Measurements from ENCODE around the gene NAGPA. TPM values are rescaled to one million over a fixed set of nuclear protein-coding genes. Genes with fewer than 3 reads are reported as not detected.

Gene NAGPA
- total RNA-seq, 1 experiment from 2014 or later, result 12.5 TPM

- Mint-ChIP-seq H3K27ac (no peak overlapping the region), H3K36me3 (no peaks in the 10 kb centered on the region), H3K27me3 (ENCODE audit: low read depth) (no peaks in the 10 kb centered on the region; the same call in 1 of the 2 replicates), H3K9me3 (no peaks in the 10 kb centered on the region), H3K4me3 (no peak overlapping the region), H3K4me1 (peaks cover 23% of the 10 kb centered on the region)
- TF ChIP-seq NFATC4 (CRISPR knock-in tag; IDR thresholded peaks at IDR 0.05) (no peak), TEAD1 (CRISPR knock-in tag; IDR thresholded peaks at IDR 0.05) (no peak), USF2 (CRISPR knock-in tag; IDR thresholded peaks at IDR 0.05) (no peak), SMAD4 (CRISPR knock-in tag; IDR thresholded peaks at IDR 0.05) (no peak), USF1 (CRISPR knock-in tag; IDR thresholded peaks at IDR 0.05) (no peak), ARID4B (CRISPR knock-in tag; IDR thresholded peaks at IDR 0.05; ENCODE audit: borderline replicate concordance) (no peak), MYBL2 (CRISPR knock-in tag; IDR thresholded peaks at IDR 0.05) (no peak), E2F5 (CRISPR knock-in tag; IDR thresholded peaks at IDR 0.05) (no peak), TP53 (CRISPR knock-in tag; IDR thresholded peaks at IDR 0.05) (no peak), MLX (CRISPR knock-in tag; IDR thresholded peaks at IDR 0.05) (no peak), OVOL2 (CRISPR knock-in tag; IDR thresholded peaks at IDR 0.05; ENCODE audit: borderline replicate concordance) (no peak), ETV6 (CRISPR knock-in tag; IDR thresholded peaks at IDR 0.05) (no peak), ERG (CRISPR knock-in tag; IDR thresholded peaks at IDR 0.05) (no peak), MXD4 (CRISPR knock-in tag; IDR thresholded peaks at IDR 0.05; ENCODE audit: borderline replicate concordance) (no peak), ATF2 (CRISPR knock-in tag; IDR thresholded peaks at IDR 0.05; ENCODE audit: borderline replicate concordance, low read depth) (no peak)
- DNase-seq (ENCODE audit: low spot score) (no peak), ATAC-seq (no peak)
- ChIA-PET POLR2A (no interaction called here), CTCF (interaction anchor here (0.9 to 1.8 kb wide), 5 partner anchors 12 to 29 kb away, joined by 3 to 7 read pairs (median 3); no protein-coding TSS in a partner anchor)
Measured at GRCh38 chr16:5062790-5063765, 29.3 kb upstream of the NAGPA start.

Data from WTC11 (cell line).